ENCODE measurements around the gene EXOC6B. TPM values are rescaled to one million over a fixed set of nuclear protein-coding genes. Genes with fewer than 3 reads are reported as not detected.

EXOC6B gene
- total RNA-seq, 1 experiment from 2014 or later, result 40.1 TPM

DNA sequence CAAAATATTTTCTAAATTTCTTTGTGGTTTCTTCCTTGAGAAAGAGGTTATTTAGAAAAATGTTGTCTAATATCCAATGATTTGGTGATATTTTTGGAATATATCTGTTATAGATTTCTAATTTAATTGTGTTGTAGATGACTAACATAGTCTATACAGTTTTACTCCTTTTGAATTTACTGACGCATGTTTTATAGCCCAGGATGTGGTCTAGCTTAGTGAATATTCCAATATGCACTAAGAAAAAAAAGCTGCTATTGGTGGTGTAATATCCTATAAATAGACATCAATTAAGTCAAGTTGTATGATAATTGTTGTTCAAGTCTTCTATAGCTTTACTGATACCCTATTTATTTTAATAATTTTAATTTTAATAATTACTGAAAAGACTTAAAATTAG lies 437.6 kb downstream of the EXOC6B start:
- H2BK12ac ChIP-seq (ENCODE audit: insufficient read length, low read depth, low read length), result no peak overlapping the region

More for the DNA sequence above, 437.6 kb downstream of the EXOC6B start:
- Histone ChIP-seq H4K8ac (replicated peaks; ENCODE audit: insufficient read length, low read depth, low read length) (no peak overlapping the region), H2AFZ (ENCODE audit: low read length) (no peak overlapping the region), H4K91ac (ENCODE audit: insufficient read length, low read depth, low read length) (no peak overlapping the region), H2BK5ac (ENCODE audit: insufficient read length, low read length) (no peak overlapping the region), H3K4ac (ENCODE audit: low read depth, low read length) (no peak overlapping the region), H3K23ac (ENCODE audit: insufficient read length, low read depth, low read length) (no peak overlapping the region), H2AK5ac (ENCODE audit: insufficient read length, low read length) (no peak overlapping the region), H3K9me3 (ENCODE audit: control insufficient read depth, low read depth, low read length) (peaks cover 14% of the 10 kb centered on the region), H3K4me1 (ENCODE audit: insufficient read depth, low read length) (no peaks in the 10 kb centered on the region), H3K27ac (ENCODE audit: insufficient read length, low read depth, low read length) (no peak overlapping the region), H2BK120ac (ENCODE audit: low read depth, low read length, poor library complexity, severe bottlenecking) (no peak overlapping the region), H3K56ac (ENCODE audit: insufficient read length, low read depth, low read length) (no peak overlapping the region), H3K14ac (ENCODE audit: insufficient read depth, low read length) (no peak overlapping the region), H2BK20ac (ENCODE audit: low read depth, low read length, poor library complexity, severe bottlenecking) (no peak overlapping the region), H4K20me1 (ENCODE audit: control insufficient read depth, insufficient read depth, insufficient read length) (no peaks in the 10 kb centered on the region), H3K18ac (ENCODE audit: insufficient read length, low read depth, low read length) (no peak overlapping the region), H2BK15ac (ENCODE audit: low read depth, low read length) (no peak overlapping the region), H3K79me1 (ENCODE audit: insufficient read depth, low read depth, low read length, poor library complexity, severe bottlenecking) (no peaks in the 10 kb centered on the region), H3K79me2 (ENCODE audit: insufficient read depth, low read length) (no peaks in the 10 kb centered on the region), H3T11ph (ENCODE audit: low read length) (no peak overlapping the region), H4K5ac (ENCODE audit: insufficient read length, low read depth, low read length) (no peak overlapping the region), H3K27me3 (ENCODE audit: insufficient read depth, low read length) (no peaks in the 10 kb centered on the region), H3K9ac (ENCODE audit: extremely low read depth, insufficient read length, low read length) (no peak overlapping the region), H3K4me2 (ENCODE audit: insufficient read depth, insufficient read length, low read length) (no peak overlapping the region), H3K23me2 (ENCODE audit: insufficient read length, low read depth, low read length, poor library complexity, severe bottlenecking) (no peaks in the 10 kb centered on the region)
- no CpG with 5 or more reads among the region's 1 CpG for WGBS (ENCODE audit: extremely low coverage, insufficient read length, low lambda C conversion rate)
- Mint-ChIP-seq H3K36me3 (ENCODE audit: insufficient read depth in 1 of 3, low read depth in 3 of 3) (peaks cover 19 to 44% (median 41%) of the 10 kb centered on the region in 3 experiments), H3K4me3 (no peak overlapping the region), H3K27me3 (ENCODE audit: low read depth) (no peaks in the 10 kb centered on the region), H3K27ac (no peak overlapping the region), H3K9me3 (peaks cover 40 to 50% of the 10 kb centered on the region in 2 experiments), H3K4me1 (no peaks in the 10 kb centered on the region)
- TF ChIP-seq, protein P1, sequence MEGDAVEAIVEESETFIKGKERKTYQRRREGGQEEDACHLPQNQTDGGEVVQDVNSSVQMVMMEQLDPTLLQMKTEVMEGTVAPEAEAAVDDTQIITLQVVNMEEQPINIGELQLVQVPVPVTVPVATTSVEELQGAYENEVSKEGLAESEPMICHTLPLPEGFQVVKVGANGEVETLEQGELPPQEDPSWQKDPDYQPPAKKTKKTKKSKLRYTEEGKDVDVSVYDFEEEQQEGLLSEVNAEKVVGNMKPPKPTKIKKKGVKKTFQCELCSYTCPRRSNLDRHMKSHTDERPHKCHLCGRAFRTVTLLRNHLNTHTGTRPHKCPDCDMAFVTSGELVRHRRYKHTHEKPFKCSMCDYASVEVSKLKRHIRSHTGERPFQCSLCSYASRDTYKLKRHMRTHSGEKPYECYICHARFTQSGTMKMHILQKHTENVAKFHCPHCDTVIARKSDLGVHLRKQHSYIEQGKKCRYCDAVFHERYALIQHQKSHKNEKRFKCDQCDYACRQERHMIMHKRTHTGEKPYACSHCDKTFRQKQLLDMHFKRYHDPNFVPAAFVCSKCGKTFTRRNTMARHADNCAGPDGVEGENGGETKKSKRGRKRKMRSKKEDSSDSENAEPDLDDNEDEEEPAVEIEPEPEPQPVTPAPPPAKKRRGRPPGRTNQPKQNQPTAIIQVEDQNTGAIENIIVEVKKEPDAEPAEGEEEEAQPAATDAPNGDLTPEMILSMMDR (conservative IDR thresholded peaks at IDR 0.05), result no peak
- no peak for DNase-seq
